ENCODE results near the gene GRIN2A.

DNA sequence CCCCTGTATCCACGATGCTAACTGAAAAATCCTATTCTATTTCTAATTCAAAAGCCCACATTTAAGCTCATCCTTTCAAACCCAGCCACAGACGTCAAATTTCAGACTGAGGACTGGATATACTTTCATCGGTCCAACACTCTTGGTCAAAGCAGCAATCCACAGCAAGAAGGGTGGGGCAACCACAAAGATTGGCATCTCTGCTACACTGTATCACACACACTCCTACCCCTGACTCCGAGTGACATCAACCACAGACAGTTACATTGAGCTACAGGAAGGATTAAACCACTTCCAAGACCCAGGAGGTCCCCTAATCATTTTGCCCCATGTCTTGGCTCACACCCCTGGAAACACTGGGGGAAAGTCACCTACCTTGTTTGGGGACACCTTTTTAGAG, 61.3 kb downstream of the GRIN2A start:
- TF ChIP-seq POLR2A (IDR thresholded peaks at IDR 0.05): no peak
- TF ChIP-seq, protein P1, sequence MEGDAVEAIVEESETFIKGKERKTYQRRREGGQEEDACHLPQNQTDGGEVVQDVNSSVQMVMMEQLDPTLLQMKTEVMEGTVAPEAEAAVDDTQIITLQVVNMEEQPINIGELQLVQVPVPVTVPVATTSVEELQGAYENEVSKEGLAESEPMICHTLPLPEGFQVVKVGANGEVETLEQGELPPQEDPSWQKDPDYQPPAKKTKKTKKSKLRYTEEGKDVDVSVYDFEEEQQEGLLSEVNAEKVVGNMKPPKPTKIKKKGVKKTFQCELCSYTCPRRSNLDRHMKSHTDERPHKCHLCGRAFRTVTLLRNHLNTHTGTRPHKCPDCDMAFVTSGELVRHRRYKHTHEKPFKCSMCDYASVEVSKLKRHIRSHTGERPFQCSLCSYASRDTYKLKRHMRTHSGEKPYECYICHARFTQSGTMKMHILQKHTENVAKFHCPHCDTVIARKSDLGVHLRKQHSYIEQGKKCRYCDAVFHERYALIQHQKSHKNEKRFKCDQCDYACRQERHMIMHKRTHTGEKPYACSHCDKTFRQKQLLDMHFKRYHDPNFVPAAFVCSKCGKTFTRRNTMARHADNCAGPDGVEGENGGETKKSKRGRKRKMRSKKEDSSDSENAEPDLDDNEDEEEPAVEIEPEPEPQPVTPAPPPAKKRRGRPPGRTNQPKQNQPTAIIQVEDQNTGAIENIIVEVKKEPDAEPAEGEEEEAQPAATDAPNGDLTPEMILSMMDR (IDR thresholded peaks at IDR 0.05): no peak

All from Peyer's patch (tissue), 4 donors.